CD1c-positive myeloid dendritic cell (primary cell): ENCODE measurements around the gene GPR39.

ENCODE experiments used
- DNase-seq: peaks from one replicate; pipeline ENCODE4 v3.0.0-alpha.2; 2016; ENCODE audit errors: extremely low spot score

Gene GPR39

GRCh38 chr2:132640116-132640515 lies 223.5 kb downstream of the GPR39 start:
- DNase-seq: no peak

GRCh38 chr2:132641819-132642218 lies 225.2 kb downstream of the GPR39 start:
- DNase-seq: no peak

- DNase-seq: no peak
Observed at GRCh38 chr2:132642415-132642814, 225.8 kb downstream of the GPR39 start.

GRCh38 chr2:132645176-132645575 lies 228.6 kb downstream of the GPR39 start:
- no peak for DNase-seq

DNA sequence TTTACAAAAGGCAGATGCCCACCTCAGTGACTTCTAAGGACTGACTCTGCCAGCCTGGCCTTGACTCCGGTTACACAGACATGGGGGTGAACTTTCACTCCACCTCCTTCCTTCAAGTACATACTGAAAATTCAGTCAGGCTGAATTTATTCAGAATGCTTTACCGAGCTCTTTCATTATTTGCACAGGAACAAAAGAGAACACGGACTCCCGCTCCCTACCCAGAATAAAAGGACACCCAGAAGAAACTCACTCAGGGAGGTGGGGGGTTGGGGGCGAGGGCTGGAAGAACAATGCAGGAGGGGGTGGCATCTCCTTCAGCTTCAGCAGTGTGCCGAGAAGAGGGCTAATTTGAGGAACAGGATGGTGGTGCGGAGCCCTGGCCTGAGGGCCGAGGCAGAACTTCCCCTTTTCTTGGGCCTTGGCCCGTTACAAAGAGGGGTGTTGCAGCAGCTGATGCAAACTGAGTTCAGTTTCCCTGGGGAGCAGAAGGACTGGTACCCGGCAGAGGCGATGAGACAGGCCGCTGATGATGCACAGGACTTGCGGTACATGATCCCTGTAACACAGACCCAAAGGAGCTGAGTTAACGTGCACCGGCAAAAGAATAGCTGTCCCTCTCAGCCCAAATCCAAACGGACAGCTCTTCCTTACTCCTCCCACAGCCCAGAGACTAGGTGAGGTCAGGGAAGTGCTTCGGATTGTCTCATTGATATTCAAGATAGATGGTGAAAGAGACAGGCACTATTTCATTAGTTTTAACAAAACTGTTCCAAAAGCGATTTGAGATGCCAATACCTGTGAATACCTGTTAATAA lies 229.3 kb downstream of the GPR39 start:
- peak; percentile 39 for DNase-seq

GRCh38 chr2:132646540-132647108 lies 230.0 kb downstream of the GPR39 start:
- no peak for DNase-seq

DNA sequence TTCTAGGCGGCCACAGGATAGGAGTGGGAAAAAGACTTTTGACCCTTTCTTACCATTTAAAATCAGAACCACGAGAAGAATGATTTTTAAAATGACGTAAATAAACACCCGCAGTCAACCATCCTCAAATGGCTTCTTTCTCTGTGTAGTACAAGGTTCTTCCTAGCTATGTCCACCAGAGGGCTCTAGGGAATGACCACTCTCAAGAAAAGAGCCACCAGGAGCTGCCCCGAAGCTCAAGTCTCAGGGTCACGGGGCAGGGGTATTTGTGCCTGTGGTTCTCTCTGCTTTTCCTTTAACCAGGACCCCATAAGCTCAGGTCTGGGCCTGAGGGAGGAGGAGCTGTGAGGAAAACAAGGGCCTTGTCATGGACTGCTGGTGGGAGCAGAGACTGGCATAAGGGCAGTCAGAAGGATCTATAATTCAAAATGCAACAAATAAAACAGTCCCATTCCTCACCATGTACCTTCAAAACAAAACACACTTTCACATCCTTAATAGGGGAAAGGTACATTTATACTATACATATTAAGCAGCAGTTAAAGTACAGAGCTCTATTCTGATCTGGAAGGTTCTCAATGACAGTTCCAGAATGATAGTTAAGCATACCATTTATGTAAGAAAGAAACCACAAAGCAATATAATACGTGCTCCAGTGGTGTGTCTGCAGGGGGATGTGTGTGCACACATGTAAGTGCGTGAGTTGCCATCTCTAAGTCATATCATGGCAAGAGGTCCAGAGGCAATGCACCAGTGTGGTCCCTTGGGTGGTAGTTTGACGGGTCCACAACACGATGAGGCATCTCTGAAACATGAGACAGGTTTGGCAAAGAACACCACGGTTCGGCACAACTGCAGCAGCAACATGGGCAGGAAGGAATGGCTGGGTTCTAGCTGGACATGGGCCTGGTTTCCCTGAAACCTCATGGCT lies 234.8 kb downstream of the GPR39 start:
- no peak for DNase-seq

DNA sequence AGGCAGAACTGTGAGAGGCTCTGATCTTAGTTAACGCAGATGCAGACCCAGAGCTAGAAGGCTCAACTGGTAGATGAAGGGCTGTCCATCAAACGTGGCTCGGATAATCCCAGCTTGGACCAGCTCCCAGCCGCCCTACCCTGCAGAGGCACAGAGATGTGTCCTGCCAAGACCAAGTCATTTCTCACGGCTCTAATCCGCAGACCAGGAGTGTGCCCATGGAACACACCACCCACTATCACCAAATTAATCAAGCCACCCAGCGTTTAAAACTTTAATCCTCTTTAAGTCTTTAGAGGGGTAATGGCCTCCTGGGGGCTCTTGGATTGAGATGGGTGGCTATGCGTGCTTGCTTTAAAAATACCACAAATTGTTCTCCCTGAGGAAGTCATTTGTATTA lies 235.9 kb downstream of the GPR39 start:
- no peak for DNase-seq

- DNase-seq: no peak
Observed at GRCh38 chr2:132654335-132654734, 237.7 kb downstream of the GPR39 start.

DNA sequence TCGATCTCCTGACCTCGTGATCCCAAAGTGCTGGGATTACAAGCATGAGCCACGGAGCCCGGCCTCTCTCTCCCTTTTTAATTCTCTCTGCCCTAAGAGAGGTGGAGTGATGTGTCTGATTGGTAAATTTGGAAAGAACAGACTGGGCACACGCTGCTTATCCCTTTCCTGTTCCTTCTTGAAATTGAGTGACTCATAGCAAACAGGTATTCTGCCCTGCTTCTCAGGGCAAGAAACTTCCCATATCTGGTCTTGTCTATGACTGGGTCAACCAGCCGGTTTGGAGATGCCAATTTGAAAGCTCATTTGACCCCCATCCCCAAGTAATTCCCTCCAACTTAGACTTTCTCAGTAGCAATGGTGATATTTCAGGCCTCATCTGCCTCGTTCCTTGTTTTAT lies 238.4 kb downstream of the GPR39 start:
- no peak for DNase-seq

DNA sequence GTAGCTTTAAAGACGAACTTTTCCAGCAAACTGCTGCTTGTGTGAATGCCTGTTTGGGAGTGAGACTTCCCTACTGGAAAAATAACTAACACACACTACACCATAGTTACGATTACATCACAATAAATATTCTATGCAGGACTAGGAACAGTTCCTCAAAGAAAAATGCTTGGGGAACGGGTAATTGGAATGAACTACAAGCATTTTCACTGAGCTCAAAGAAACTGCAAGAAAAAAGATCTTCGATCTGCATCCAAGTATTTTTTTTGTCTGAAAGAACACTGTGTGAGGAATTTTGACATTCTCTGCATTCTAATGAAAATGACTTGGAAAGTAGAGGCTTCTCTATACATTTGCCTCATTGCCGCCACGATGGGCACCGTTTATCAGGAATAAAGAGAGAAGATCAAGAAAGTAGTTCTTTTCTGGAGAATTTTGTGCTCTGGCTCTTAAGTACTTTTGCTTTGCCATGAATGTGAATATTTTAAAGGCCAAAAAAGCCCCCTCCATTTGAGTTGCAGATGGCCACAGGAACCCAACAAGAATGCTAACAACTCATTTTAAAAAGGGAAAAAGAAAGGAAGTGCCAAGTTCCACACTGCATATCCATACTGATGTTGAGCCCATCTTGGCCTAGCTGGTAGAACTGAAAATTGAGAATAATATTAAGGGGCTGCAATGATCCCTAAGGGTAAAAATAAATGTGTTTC lies 239.8 kb downstream of the GPR39 start:
- no peak for DNase-seq

DNA sequence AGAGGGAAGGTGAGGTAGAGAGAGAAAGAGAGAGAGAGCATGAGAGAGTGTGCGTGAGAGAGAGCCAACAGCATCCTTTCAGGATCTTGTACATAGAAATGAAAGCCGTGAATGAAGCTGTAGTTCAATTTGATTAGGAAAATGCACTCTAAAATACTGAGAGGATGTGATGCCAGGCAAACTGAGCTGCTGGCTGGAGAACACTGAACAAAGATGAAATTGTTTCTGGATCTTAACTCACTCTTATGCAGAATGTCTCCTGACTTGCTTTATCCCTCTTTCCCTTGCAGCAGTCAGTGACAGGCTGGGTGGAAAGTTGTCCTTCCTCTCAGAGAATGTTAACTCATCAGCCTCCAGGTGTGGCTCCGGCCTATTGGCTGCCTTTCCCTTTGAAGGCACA lies 242.7 kb downstream of the GPR39 start:
- DNase-seq: no peak

- no peak for DNase-seq
Observed at GRCh38 chr2:132662732-132663131, 246.1 kb downstream of the GPR39 start.

DNA sequence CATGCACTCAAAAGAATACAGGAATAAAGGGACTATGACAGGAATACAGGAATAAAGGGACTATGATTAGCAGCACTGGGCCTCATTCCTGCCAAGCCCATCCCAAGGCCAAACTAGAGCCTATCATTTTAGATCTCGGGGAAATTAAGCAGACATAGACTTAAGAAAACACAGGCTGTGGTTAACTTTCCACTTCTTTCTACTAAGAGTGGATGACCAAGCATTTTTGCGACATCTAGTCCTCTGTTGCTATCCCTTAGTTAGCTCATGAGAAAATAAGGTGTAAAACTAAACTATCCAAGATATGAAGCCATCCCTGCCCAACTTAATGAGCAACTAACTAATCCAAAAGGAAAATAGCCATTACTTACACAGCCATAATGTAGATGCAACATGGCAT lies 247.5 kb downstream of the GPR39 start:
- no peak for DNase-seq

DNA sequence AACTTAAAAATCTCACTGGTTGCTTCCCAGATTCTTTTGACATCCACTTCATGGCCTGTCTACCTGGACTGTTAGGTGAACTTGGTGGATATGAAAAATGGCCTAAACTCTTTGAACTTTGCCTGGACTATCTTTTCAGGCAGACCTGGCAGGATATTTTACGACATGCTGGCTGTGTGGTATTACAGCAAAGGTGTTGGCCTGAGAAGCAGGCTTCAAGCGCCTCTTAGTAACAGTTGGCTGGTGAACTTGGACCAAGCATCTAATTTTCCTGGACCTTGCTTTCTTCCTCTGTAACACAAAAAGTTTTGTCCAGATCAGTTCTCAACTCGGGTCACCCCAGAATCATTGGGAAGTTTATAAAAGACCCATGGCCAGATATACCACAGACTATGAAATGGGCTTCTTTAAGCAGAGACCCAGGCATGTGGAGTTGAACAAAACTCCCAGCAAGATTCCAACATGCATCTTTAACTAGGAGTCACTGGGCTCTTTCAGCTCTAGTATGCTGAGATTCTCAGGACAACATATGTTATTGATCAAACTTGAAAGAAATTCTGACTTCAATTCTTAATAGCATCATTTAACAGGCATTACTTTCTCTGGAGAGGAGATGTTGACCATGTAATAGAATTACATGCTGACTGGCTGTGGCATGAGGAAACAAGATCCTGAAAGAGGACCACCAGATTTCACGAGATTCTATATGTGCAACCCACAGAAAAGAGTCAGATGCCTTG lies 249.0 kb downstream of the GPR39 start:
- no peak for DNase-seq

DNA sequence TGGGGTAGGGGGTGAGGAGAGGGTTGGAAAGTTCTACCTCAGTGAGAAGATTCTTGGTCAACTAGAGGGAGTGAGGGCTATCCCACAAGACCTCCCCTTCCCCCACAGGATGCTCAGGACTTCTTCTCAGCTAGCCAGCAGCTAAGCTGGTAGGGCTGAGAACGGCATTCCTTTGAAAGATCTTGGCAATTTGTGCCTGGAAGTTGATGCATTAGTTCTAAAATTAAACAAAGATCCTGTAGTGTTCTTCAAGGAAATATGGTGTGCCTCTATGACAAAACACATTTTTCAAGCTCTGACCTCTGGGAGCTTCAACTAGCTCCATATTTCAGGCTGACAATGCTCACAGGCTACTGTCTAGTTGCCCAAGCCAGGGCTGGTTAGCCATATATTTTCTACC lies 251.1 kb downstream of the GPR39 start:
- no peak for DNase-seq

- DNase-seq: no peak
Observed at GRCh38 chr2:132668189-132668823, 251.7 kb downstream of the GPR39 start.

DNA sequence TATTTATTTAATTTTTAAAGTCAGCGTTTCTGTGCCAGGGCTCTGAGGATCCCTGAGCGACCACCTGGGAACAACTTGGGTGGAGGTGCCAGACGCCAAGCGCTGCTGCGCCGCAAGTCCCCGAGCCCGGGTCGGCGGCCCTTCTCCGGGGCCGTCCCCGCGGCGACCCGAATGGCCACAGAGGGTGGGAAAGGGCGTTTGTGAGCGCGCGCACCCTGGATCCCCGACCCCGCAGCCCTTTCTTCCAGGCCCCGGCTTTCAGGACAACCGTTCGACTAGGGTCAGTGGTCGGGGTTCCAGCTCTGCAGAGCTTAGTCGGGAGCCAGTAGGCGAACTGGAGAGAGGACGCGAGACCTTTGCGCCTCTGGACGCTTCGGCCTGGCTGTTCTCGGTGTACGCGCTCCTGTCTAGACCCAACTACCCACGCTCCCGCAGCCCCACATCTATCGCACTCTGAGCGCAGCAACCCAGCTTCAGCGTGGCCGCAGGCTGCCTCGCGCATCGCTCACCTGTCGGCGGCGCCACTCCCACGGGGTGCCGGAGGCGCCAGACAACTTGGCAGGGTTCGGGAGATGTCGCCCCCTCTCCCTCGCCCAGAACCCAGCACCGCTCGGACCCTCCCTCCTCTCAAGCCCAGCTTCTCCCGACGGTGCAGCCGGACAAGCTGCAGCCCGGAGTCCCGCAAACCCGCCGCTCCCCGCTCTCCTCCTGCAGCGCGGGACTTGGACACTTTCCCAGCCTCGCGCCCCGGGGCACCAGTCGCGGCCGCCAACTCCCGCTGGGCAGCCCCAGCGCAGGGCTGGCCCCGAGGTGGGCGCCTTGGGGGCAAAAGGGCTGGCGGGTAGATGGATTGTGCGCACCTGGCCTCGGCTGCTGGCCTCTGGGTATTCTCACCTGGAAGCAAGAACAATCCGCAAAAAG lies 252.6 kb downstream of the GPR39 start:
- no peak for DNase-seq

DNA sequence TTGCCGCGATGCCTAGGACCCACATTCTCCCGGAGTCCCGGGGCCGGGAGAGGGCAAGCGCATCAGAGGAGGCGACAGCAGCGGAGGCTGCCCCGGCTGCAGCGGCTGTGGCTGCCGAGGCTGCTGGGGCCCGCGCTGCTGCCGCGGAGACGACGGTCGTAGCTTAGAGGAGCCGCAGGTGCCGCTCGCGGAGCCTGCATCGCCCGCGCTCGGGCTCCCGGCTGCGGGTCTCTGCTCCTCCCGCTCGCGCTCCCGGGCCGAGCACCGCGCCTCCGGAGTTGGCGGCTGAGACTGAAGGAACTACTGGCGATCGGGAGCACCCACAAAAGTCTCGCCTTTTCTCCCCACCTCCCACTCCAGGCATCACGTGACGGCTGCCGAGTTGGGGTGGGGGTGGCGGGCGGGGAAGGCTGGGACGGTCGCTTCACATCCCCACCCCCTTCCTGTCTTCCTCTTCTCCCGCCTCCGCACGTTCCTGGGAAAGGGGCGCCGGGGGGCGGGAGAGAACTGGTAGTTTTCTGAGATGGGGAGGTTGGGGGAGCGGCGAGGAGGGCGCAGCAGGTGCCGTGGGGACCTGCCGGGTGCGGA lies 253.4 kb downstream of the GPR39 start, which contains the start of gene LYPD1:
LYPD1 (minus strand) TSS at position 298 of the 588 bp plus-strand sequence; CDS start at position 25, 273 bp downstream.
- DNase-seq: no peak
